ENCODE results near the gene GMEB2. TPM values are rescaled to one million over a fixed set of nuclear protein-coding genes. Genes with fewer than 3 reads are reported as not detected.
A peak's percentile ranks its signal among the peaks of the same experiment; 100 is the strongest.
"Not testable (repeated sequence)": the region's sequence is repeated elsewhere in the genome, so short reads cannot be mapped to it uniquely, and the experiment has no call there.

GMEB2 gene
- total RNA-seq, 3 donors from 2014 or later (not counting 1 experiment from before 2014, with no cell fraction given) = 11.7 to 15.1 (median 14.6) TPM

DNA sequence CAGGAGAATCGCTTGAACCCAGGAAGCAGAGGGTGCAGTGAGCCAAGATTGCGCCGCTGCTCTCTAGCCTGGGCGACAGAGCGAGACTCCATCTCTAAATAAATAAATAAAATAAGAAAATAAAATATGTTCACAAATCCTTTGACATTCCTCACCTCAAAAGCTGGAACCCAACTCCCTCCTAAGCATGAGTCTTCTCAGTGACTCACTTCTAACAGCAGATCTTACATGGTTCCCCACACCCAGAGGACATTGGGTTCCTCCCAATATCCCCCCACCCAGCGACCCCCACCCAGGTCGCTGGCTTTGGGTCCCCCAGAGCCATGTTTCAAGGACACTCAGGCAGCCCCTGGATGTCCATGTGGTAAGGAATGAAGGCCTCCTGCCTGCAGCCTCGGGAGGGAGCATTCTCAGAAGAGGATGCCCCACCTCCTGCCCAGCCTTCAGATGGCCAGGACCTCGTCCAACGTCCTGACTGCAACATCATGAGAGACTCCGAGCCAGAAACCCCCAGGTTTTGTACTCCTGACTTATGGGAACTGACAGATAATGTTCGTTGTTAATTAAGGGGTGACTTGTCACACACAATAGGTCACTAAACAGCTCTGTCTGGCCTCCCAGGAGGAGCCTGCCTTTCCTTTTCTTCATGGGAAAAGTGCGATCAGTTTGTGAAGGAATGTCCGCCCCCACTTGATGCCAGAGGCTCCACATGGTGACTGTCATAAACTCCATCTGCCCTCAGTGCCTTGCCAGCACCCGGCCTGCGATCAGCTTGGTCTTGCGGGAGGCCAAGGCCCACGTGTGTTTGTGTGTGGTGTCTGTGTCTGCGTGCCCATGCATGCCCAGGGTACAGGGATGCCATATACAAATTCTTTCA is 10.1 kb upstream of the GMEB2 start:
- Mint-ChIP-seq H3K4me3 (peak overlapping the region; percentile 49), H3K9me3 (no peaks in the 10 kb centered on the region), H3K27me3 (ENCODE audit: low read depth in 2 of 2) (no peaks in the 10 kb centered on the region), H3K36me3 (no peaks in the 10 kb centered on the region), H3K4me1 (peaks cover 46 to 48% of the 10 kb centered on the region in 2 donors), H3K27ac (peak overlapping the region; percentile 69 to 94)
- no peak for ATAC-seq
- peak overlapping the region; percentile 81 for H3K27ac ChIP-seq (ENCODE audit: low read length)
- no peak overlapping the region for H3K4me3 ChIP-seq (ENCODE audit: low read length)
- peak in 1 of 2 donors; percentile 31 for DNase-seq
- H3K27me3 ChIP-seq (ENCODE audit: control insufficient read depth, insufficient read depth, low read length) = no peaks in the 10 kb centered on the region
- TF ChIP-seq, protein P1, sequence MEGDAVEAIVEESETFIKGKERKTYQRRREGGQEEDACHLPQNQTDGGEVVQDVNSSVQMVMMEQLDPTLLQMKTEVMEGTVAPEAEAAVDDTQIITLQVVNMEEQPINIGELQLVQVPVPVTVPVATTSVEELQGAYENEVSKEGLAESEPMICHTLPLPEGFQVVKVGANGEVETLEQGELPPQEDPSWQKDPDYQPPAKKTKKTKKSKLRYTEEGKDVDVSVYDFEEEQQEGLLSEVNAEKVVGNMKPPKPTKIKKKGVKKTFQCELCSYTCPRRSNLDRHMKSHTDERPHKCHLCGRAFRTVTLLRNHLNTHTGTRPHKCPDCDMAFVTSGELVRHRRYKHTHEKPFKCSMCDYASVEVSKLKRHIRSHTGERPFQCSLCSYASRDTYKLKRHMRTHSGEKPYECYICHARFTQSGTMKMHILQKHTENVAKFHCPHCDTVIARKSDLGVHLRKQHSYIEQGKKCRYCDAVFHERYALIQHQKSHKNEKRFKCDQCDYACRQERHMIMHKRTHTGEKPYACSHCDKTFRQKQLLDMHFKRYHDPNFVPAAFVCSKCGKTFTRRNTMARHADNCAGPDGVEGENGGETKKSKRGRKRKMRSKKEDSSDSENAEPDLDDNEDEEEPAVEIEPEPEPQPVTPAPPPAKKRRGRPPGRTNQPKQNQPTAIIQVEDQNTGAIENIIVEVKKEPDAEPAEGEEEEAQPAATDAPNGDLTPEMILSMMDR (IDR thresholded peaks at IDR 0.05) = no peak
- intact Hi-C loops (cut with micrococcal nuclease) = loop anchor here (5.0 to 10.0 kb wide), 2 partner anchors 85 to 98 kb away; partner anchors contain the start of genes FNDC11, LIME1 and SLC2A4RG
- H3K4me1 ChIP-seq (ENCODE audit: control insufficient read depth, insufficient read depth, low read length) = peaks cover 90% of the 10 kb centered on the region
- no peaks in the 10 kb centered on the region for H3K9me3 ChIP-seq (ENCODE audit: control insufficient read depth, insufficient read depth, low read length)
- WGBS (ENCODE audit: insufficient coverage) = 91% methylated on average over 15 of the region's 19 CpGs
- no peaks in the 10 kb centered on the region for H3K36me3 ChIP-seq (ENCODE audit: control insufficient read depth, insufficient read depth, low read length)

DNA sequence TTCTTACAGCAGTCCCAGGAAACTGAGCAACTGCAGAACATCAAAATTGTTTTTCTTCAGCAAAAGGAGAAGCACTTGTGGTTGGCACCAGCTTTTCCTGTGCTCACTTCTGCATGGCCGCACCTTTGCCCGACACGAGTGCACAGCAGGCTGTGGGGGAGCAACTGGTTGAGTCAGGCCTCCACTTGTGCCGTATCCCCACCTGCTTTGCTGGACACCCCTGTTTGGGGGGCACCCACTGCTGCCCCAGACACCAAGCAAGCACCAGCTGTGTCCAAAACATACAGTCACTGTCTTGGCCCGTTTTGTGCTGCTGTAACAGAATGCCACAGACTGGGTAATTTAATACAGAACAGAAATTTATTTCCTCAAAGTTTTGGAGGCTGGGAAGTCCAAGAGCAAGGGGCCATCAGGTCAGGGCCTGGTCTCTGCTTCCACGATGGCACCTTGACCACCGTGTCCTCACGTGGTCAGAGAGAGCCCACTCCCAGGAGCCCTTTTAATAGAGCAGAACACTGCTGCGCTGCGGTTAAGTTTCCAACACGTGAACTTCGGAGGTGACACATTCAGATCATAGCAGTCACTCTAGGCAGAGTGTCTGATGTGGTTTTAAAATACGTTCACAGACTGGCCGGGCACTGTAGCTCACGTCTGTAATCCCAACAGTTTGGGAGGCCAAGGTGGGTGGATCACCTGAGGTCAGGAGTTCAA is 8.7 kb upstream of the GMEB2 start:
- H3K27me3 Mint-ChIP-seq (ENCODE audit: low read depth in 2 of 2) = no peaks in the 10 kb centered on the region
- H3K4me3 Mint-ChIP-seq = peak overlapping the region; percentile 82
- TF ChIP-seq, protein P1 (IDR thresholded peaks at IDR 0.05) = no peak
- H3K27ac Mint-ChIP-seq = peak overlapping the region; percentile 94
- WGBS (ENCODE audit: insufficient coverage) = 7% methylated on average over 15 of the region's 15 CpGs
- no peaks in the 10 kb centered on the region for H3K27me3 ChIP-seq (ENCODE audit: control insufficient read depth, insufficient read depth, low read length)
- peak; percentile 76 to 93 for DNase-seq
- H3K36me3 ChIP-seq (ENCODE audit: control insufficient read depth, insufficient read depth, low read length) = no peaks in the 10 kb centered on the region
- intact Hi-C loops (cut with micrococcal nuclease) = loop anchor here (1.0 to 10.0 kb wide), 4 partner anchors 8 to 99 kb away; partner anchors contain the start of genes FNDC11, GMEB2, LIME1 and SLC2A4RG
- H3K9me3 ChIP-seq (ENCODE audit: control insufficient read depth, insufficient read depth, low read length) = no peaks in the 10 kb centered on the region
- H3K9me3 Mint-ChIP-seq = no peaks in the 10 kb centered on the region
- peaks cover 92% of the 10 kb centered on the region for H3K4me1 ChIP-seq (ENCODE audit: control insufficient read depth, insufficient read depth, low read length)
- peaks cover 46 to 48% of the 10 kb centered on the region in 2 donors for H3K4me1 Mint-ChIP-seq
- no peaks in the 10 kb centered on the region for H3K36me3 Mint-ChIP-seq
- peak; percentile 80 to 90 (median 84) for ATAC-seq
- peak overlapping the region; percentile 81 for H3K27ac ChIP-seq (ENCODE audit: low read length)
- H3K4me3 ChIP-seq (ENCODE audit: low read length) = no peak overlapping the region

DNA sequence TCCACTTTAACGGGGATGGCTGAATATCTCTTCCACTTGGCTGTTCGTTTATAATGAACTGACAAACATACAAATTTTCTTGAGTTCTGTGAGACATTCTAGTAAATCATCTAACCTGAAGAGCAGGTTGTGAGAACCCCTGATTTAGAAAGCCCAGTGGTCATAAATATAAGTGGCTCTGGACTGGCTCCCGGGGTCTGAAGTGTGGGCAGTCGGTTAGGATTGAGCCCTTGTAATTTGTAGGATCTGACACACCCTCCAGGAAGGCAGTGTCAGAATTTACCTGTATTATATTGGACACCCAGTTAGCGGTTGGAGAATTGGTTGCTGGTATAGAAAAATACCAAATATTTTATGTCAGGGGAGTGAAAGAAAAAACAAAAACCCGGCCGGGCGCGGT is 6.8 kb upstream of the GMEB2 start:
- H3K27me3 ChIP-seq (ENCODE audit: control insufficient read depth, insufficient read depth, low read length) = no peaks in the 10 kb centered on the region
- TF ChIP-seq, protein P1 (IDR thresholded peaks at IDR 0.05) = no peak
- peak overlapping the region; percentile 14 for H3K27ac ChIP-seq (ENCODE audit: low read length)
- peak overlapping the region; percentile 60 for H3K4me3 Mint-ChIP-seq
- H3K9me3 ChIP-seq (ENCODE audit: control insufficient read depth, insufficient read depth, low read length) = no peaks in the 10 kb centered on the region
- H3K27me3 Mint-ChIP-seq (ENCODE audit: low read depth in 2 of 2) = no peaks in the 10 kb centered on the region
- no peak for DNase-seq
- no peaks in the 10 kb centered on the region for H3K9me3 Mint-ChIP-seq
- H3K36me3 Mint-ChIP-seq = no peaks in the 10 kb centered on the region
- H3K4me1 Mint-ChIP-seq = peaks cover 34% of the 10 kb centered on the region in 2 donors
- H3K4me1 ChIP-seq (ENCODE audit: control insufficient read depth, insufficient read depth, low read length) = peaks cover 82% of the 10 kb centered on the region
- no peak overlapping the region for H3K4me3 ChIP-seq (ENCODE audit: low read length)
- peak overlapping the region; percentile 68 to 94 for H3K27ac Mint-ChIP-seq
- no peak for ATAC-seq
- no peaks in the 10 kb centered on the region for H3K36me3 ChIP-seq (ENCODE audit: control insufficient read depth, insufficient read depth, low read length)
- intact Hi-C loops (cut with micrococcal nuclease) = loop anchor here (2.0 to 10.0 kb wide), 2 partner anchors 67 to 101 kb away; partner anchors contain the start of genes LIME1 and SLC2A4RG
- WGBS (ENCODE audit: insufficient coverage) = 93% methylated on average over 5 of the region's 9 CpGs

DNA sequence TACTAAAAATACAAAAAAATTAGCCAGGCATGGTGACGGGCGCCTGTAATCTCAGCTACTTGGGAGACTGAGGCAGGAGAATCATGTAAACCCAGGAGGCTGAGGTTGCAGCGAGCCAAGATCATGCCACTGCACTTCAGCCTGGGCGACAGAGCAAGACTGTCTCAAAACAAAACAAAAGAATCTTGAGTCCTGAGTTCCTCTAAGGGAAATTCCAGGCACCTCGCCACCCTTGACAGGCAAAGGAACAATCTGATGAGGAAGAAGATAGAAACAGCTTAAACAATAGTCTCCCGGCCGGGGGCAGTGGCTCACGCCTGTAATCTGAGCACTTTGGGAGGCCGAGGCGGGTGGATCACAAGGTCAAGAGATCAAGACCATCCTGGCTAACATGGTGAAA is 4.5 kb upstream of the GMEB2 start:
- H3K4me3 ChIP-seq (ENCODE audit: low read length); ATAC-seq; H3K9me3 ChIP-seq (ENCODE audit: control insufficient read depth, insufficient read depth, low read length); H3K27me3 Mint-ChIP-seq (ENCODE audit: low read depth in 2 of 2); H3K9me3 Mint-ChIP-seq; H3K36me3 Mint-ChIP-seq; H3K4me3 Mint-ChIP-seq; H3K27me3 ChIP-seq (ENCODE audit: control insufficient read depth, insufficient read depth, low read length); H3K27ac ChIP-seq (ENCODE audit: low read length); H3K27ac Mint-ChIP-seq; H3K36me3 ChIP-seq (ENCODE audit: control insufficient read depth, insufficient read depth, low read length): not testable (repeated sequence)
- WGBS (ENCODE audit: insufficient coverage) = 80% methylated on average over 10 of the region's 10 CpGs
- peaks cover 30 to 31% of the 10 kb centered on the region in 2 donors for H3K4me1 Mint-ChIP-seq
- H3K4me1 ChIP-seq (ENCODE audit: control insufficient read depth, insufficient read depth, low read length) = peaks cover 71% of the 10 kb centered on the region
- DNase-seq = peak in 1 of 2 donors; percentile 36
- intact Hi-C loops (cut with micrococcal nuclease) = loop anchor here (10.0 kb wide), 1 partner anchor 103 kb away; the partner anchor contains the start of genes LIME1 and SLC2A4RG

DNA sequence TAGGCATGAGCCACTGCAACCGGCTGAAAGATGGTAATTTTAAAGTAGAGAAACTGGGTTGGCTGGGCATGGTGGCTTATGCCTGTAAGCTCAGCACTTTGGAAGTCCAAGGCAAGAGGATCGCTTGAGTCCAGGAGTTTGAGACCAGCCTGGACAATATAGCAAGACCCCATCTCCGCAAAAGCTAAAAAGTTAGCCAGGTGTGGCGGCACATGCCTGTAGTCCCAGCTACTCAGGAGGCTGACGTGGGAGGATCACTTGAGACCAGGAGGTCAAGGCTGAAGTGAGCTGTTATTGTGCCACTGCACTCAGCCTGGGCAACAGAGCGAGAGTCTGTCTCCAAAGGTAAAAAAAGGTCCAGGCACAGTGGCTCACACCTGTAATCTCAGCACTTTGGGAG is 4.1 kb upstream of the GMEB2 start:
- H3K4me3 ChIP-seq (ENCODE audit: low read length); H3K36me3 ChIP-seq (ENCODE audit: control insufficient read depth, insufficient read depth, low read length); H3K27ac ChIP-seq (ENCODE audit: low read length); DNase-seq; H3K27ac Mint-ChIP-seq; H3K4me3 Mint-ChIP-seq; H3K36me3 Mint-ChIP-seq; H3K9me3 ChIP-seq (ENCODE audit: control insufficient read depth, insufficient read depth, low read length); H3K27me3 ChIP-seq (ENCODE audit: control insufficient read depth, insufficient read depth, low read length); ATAC-seq; H3K9me3 Mint-ChIP-seq; H3K27me3 Mint-ChIP-seq (ENCODE audit: low read depth in 2 of 2): not testable (repeated sequence)
- H3K4me1 Mint-ChIP-seq = peaks cover 30% of the 10 kb centered on the region in 2 donors
- intact Hi-C loops (cut with micrococcal nuclease) = loop anchor here (10.0 kb wide), 1 partner anchor 104 kb away; the partner anchor contains the start of genes LIME1 and SLC2A4RG
- H3K4me1 ChIP-seq (ENCODE audit: control insufficient read depth, insufficient read depth, low read length) = peaks cover 69% of the 10 kb centered on the region
- 98% methylated on average over 6 of the region's 6 CpGs for WGBS (ENCODE audit: insufficient coverage)

Data from natural killer cell (primary cell).